Measurements from ENCODE around the gene LPA. TPM values are rescaled to one million over a fixed set of nuclear protein-coding genes. Genes with fewer than 3 reads are reported as not detected.
"Not testable (repeated sequence)": the region's sequence is repeated elsewhere in the genome, so short reads cannot be mapped to it uniquely, and the experiment has no call there.

LPA gene
- total and polyA plus RNA-seq, 2 of the 8 experiments (the other 6 are each of a cell fraction or from before 2014, with no cell fraction given) = 0.39 TPM; not detected in 1

GRCh38 chr6:160676418-160676817, 12.3 kb upstream of the LPA start:
- H4K5ac ChIP-seq (ENCODE audit: insufficient read length, low read depth, low read length); H2BK120ac ChIP-seq (replicated peaks; ENCODE audit: low read depth, low read length); H2AK5ac ChIP-seq (ENCODE audit: low read depth, low read length); H2BK15ac ChIP-seq (ENCODE audit: low read length); H3K4me1 ChIP-seq (replicated peaks in 1 of 4; ENCODE audit: control insufficient read depth in 3 of 4, insufficient read depth in 4 of 4, low read length in 3 of 4); H4K8ac ChIP-seq (ENCODE audit: extremely low read depth, insufficient read depth, low read length); H3K4me2 ChIP-seq (ENCODE audit: insufficient read depth in 1 of 2, low read depth in 2 of 2, low read length in 2 of 2); H2AFZ ChIP-seq (ENCODE audit: low read length); H3K56ac ChIP-seq (replicated peaks; ENCODE audit: insufficient read length, low read depth, low read length); H2BK5ac ChIP-seq (ENCODE audit: low read depth, low read length); DNase-seq (ENCODE audit: low read depth in 1 of 2, low spot score in 2 of 2); CTCF ChIA-PET (ENCODE audit: partially characterized antibody); FAIRE-seq; H3K4ac ChIP-seq (replicated peaks; ENCODE audit: insufficient read length, low read depth, low read length); H3K27ac ChIP-seq (ENCODE audit: low read depth, low read length); H3K18ac ChIP-seq (ENCODE audit: extremely low read depth, low read length); H3K4me3 ChIP-seq (ENCODE audit: extremely low read depth in 1 of 4, insufficient read depth in 2 of 4, low read depth in 3 of 4, low read length in 4 of 4); H3K27me3 ChIP-seq (replicated peaks in 1 of 4; ENCODE audit: control insufficient read depth in 3 of 4, extremely low read depth in 1 of 4, insufficient read depth in 3 of 4, low read length in 3 of 4); H3K79me2 ChIP-seq (ENCODE audit: control insufficient read depth in 1 of 2, insufficient read depth in 2 of 2, low read length in 2 of 2); H3K23ac ChIP-seq (ENCODE audit: insufficient read length); H3K14ac ChIP-seq (ENCODE audit: insufficient read length); H3K36me3 ChIP-seq (ENCODE audit: control insufficient read depth in 2 of 4, insufficient read depth in 4 of 4, low read length in 3 of 4); H3K9ac ChIP-seq (replicated peaks in 1 of 4; ENCODE audit: extremely low read depth in 1 of 4, low read depth in 3 of 4, low read length in 3 of 4); H4K91ac ChIP-seq (replicated peaks; ENCODE audit: insufficient read length, low read length); H2BK20ac ChIP-seq (ENCODE audit: low read length); H3K23me2 ChIP-seq (ENCODE audit: low read depth, low read length); H4K20me1 ChIP-seq (replicated peaks in 1 of 2; ENCODE audit: control insufficient read depth in 1 of 2, insufficient read depth in 2 of 2, low read length in 2 of 2); POLR2A ChIA-PET (ENCODE audit: partially characterized antibody); H2BK12ac ChIP-seq (ENCODE audit: low read depth, low read length); H3K79me1 ChIP-seq (ENCODE audit: low read depth, low read length): not testable (repeated sequence)
- H3K9me3 ChIP-seq (ENCODE audit: insufficient read depth in 2 of 2, low read depth in 1 of 2, low read length in 1 of 2) = peaks cover 3 to 12% of the 10 kb centered on the region in 2 experiments; a peak in 2 of 4 replicates
- 84% methylated on average over 5 of the region's 5 CpGs; no CpG with 5 or more reads in 1 of the 2 experiments for WGBS, 2 experiments (ENCODE audit: extremely low coverage in 1 of 2, insufficient coverage in 1 of 2, insufficient read length in 1 of 2, insufficient replicate concordance in 2 of 2, low coverage in 1 of 2, low lambda C conversion rate in 2 of 2, missing lambda C conversion rate in 1 of 2)
